GM12875 (cell line): ENCODE data around the gene GAS6.

ENCODE experiments used
- H3K4me3 ChIP-seq: one replicate; pipeline ENCODE4 v1.5.1; 2011; ENCODE audit warnings: low read depth, low read length, control low read depth
- TF ChIP-seq, protein P1 (sequence below): IDR thresholded peaks from 2 replicates; pipeline ENCODE4 v1.5.1; 2011; ENCODE audit warnings: low read depth, mild to moderate bottlenecking, control low read depth, inconsistent platforms, low read length, moderate library complexity, borderline replicate concordance; ENCODE audit not compliant: insufficient read depth

Gene GAS6

DNA sequence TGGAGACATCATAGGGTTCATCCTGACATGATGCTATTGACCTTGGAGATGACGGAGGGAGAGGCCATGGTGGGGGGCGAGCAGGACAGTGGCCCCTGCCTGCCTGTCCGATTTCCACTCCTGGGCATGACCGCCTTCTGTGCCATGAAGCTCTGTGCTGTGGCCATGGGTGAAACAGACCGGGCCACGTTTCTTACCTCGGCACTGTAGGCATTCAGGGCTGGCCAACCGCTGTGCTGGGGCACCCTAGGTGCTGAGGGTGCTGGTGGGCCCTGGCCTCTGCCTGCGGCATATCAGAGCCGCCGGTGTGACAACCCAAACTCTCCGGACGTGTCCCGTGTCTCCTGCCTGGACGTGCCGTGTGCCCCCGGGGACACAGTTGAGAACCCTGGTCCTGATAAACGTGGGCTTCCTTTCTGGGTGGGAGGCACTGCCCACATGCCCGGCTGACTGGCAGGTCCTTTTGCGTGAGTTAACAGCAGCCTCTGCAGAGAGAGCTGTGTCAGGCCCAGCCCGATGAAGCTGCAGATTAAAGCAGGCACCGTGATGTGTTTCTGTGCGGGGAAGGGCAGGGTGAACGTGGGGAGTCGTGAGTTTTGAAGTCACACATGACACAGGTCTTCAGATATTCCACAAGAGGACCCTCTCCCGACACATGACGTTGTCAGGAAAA is 58.3 kb downstream of the GAS6 start:
- TF ChIP-seq, protein P1, sequence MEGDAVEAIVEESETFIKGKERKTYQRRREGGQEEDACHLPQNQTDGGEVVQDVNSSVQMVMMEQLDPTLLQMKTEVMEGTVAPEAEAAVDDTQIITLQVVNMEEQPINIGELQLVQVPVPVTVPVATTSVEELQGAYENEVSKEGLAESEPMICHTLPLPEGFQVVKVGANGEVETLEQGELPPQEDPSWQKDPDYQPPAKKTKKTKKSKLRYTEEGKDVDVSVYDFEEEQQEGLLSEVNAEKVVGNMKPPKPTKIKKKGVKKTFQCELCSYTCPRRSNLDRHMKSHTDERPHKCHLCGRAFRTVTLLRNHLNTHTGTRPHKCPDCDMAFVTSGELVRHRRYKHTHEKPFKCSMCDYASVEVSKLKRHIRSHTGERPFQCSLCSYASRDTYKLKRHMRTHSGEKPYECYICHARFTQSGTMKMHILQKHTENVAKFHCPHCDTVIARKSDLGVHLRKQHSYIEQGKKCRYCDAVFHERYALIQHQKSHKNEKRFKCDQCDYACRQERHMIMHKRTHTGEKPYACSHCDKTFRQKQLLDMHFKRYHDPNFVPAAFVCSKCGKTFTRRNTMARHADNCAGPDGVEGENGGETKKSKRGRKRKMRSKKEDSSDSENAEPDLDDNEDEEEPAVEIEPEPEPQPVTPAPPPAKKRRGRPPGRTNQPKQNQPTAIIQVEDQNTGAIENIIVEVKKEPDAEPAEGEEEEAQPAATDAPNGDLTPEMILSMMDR: no peak

DNA sequence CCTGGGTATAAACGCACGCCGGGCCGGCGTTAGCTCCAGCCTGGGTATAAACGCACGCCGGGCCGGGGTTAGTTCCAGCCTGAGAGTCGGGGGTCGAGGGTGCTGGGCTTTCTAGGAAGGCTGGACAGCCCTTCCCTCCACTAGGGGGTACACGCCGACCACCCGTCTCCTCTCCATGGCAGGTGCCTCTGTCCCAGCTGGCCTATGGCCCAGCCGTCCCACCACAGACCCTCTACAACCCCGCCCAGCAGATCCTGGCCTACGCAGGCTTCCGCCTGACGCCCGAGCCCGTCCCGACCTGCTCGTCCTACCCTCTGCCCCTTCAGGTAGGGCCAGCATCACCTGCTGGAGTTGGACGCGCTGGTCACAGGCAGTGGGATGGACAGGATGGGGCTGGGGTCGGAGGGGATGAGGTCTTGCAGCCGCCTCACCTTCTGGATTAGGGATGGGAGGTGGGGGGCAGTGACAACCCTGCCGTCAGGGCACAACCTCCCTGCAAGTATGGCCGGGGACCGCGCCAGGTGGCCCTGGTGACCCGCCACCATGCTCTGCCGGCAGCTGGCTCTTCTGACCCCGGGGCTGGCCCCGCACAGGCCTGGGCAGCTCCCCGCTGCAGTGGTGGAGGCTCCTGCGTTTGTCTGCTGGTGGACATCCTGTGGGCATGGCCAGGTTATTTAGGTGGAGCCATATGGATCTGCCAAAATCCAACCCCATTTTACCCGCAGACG is 59.0 kb downstream of the GAS6 start:
- H3K4me3 ChIP-seq: no peak overlapping the region
- TF ChIP-seq, protein P1: no peak

More for the DNA sequence above, 58.3 kb downstream of the GAS6 start:
- no peak overlapping the region for H3K4me3 ChIP-seq

DNA sequence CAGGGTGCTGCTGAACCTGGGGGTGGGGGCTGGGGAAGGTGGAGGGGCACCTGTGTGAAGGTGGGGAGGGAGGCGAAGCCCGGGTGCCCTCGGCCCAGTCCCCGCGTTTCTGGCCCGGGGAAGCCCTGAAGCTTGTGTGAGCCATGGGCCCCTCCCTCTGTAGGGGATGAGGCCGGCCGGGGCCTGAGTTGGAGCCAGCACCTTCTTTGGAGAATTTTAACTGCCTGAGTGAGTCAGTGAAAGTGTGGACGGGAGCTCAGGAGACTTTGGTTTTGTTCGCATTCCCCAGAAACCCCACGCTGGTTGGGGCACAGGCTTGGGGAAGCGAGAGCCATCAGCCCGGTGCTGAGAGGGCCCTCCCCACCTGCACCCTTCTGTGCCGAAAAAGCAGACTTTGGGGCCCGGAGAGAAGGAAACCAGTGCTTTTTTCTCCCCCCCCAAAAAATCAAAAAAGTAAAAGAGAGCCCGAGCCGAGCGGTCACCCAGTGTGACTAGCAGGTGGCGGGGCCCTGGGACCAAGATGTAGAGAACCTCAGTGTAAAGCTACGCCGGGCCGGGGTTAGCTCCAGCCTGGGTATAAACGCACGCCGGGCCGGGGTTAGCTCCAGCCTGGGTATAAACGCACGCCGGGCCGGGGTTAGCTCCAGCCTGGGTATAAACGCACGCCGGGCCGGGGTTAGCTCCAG is 59.7 kb downstream of the GAS6 start:
- no peak overlapping the region for H3K4me3 ChIP-seq
- TF ChIP-seq, protein P1: no peak

DNA sequence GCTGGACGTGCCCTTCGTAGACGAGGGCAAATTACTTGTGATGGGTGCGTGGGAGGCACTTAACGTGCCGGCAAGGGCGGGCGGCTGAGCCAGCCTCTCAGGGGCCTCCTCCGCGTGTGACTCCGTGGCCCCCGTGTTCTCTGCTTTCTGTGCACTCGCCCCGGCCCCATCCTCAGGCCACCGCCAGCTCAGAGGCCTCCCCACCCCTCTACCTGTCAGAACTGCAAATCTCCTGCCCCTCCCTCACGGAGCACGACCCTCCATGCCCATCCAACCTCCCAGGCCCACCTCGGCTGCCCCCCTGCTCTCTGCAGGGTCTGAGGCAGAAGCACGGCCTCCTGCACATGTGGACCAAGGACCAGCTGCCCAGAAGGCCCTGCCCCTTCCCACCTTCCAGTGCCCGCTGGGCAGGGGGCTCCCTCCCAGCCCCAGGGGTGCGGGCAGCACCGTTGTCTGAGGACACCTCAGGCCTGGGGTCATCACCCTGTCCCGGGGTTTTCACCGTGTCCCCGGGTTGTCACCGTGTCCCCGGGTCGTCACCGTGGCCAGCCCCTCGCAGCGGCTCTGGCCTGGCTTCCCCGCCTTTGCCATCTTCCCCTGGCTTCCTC is 60.4 kb downstream of the GAS6 start:
- TF ChIP-seq, protein P1: no peak
- H3K4me3 ChIP-seq: no peak overlapping the region

DNA sequence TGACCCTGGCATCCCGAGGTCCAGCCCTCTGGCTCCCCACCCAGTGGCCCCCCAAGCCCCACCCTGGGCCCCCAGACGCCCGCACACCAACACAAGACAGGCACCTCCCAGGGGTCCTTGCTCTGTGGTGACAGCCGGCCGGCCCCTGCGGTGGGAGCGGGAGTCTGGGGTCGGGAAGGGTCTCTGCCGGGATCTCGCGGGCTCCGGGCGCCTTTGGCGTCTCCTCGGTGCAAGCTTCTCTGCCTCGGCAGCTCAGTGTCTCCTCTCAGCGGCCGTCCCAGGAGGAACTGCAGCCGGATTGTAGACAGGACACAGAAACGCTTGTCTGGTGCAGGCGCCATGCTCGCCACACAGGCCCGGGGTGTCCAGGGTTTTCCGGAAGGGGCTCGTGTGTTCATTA is 61.1 kb downstream of the GAS6 start:
- TF ChIP-seq, protein P1: no peak
- no peak overlapping the region for H3K4me3 ChIP-seq

DNA sequence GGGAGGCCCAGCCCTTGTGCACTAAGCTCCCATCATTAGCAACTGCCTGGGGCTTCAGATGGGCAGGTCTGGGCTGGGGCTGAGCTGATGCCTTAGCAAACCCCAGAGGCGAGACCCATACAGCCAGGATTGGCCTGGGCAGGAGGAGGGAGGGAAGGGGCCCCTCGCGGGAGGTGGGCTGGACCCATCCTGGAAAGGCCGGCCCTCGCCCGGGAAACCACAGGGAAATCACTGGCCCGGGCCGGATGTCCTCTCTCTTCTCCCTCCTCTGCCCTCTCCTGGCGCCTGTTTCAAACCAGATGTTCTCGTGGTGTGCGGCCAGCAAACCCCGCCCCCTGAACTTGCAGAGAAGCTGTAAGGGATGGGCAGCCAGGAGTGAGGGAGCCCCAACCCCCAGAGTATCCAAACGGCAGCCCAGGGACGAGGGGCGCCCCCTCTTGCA is 61.8 kb downstream of the GAS6 start:
- TF ChIP-seq, protein P1: no peak
- H3K4me3 ChIP-seq: no peak overlapping the region
